KBM-7 (cell line): ENCODE measurements around the gene KCNAB1.
"Not testable (repeated sequence)": the region's sequence is repeated elsewhere in the genome, so short reads cannot be mapped to it uniquely, and the experiment has no call there.

ENCODE experiments used
- DNase-seq: peaks from one replicate; pipeline ENCODE4 v3.0.0-alpha.2; 2015
- in situ Hi-C: fragments of 300-500 bp; cut with MboI; formaldehyde crosslinking; loops from 2 replicates; pipeline ENCODE4 v1.14.3; 2020; ENCODE audit warnings: low sequenced_read_pairs, low pct_unique_long_range_greater_than_20kb, mixed read lengths

The KCNAB1 gene

GRCh38 chr3:156120528-156121251 lies at the start of gene KCNAB1:
Gene KCNAB1 (plus strand): TSS chr3:156120578.
- DNase-seq = no peak
- in situ Hi-C loops = no loop called here

DNA sequence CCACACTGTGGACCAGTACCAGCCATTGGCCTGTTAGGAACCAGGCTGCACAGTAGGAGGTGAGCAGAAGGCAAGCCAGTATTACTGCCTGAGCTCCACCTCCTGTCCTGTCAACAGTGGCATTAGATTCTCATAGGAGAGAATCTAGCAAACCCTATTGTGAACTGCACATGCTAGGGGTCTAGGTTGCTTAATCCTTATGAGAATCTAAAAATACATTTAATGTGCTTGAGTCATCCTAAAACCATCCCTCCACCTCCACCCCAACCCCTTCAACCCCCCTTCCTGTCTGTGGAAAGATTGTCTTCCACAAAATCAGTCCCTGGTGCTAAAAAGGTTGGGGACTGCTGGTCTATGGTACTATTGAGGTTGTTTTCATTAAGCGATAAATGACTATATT lies 49.3 kb upstream of the KCNAB1 start:
- in situ Hi-C loops = no loop called here
- DNase-seq = no peak

GRCh38 chr3:156072950-156073657 lies 47.3 kb upstream of the KCNAB1 start:
- in situ Hi-C loops, DNase-seq: not testable (repeated sequence)

- DNase-seq = no peak
- in situ Hi-C loops = no loop called here
These were observed 30.3 kb upstream of the KCNAB1 start for GRCh38 chr3:156090126-156090525.

GRCh38 chr3:156093964-156094363 lies 26.4 kb upstream of the KCNAB1 start:
- in situ Hi-C loops = no loop called here
- no peak for DNase-seq

DNA sequence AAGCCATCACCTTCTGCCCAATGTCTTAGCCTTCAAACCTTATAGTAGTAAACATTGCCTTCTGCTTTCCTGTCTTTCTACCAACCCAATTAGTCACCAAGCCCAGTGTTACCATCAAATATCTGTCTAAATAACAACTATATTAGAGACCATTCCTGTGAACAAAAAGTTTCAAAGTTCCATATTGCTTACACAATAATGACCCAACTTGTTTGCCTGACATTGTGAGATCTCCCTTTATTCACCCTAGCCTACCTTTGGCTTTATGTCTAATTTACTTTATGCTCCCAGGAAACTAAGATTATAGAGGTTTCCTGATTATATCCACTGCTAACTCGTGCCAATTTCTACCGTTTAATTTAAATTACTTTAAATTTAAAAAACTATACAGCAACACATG lies 26.0 kb upstream of the KCNAB1 start:
- in situ Hi-C loops = no loop called here

GRCh38 chr3:156095652-156096051 lies 24.7 kb upstream of the KCNAB1 start:
- in situ Hi-C loops, DNase-seq: not testable (repeated sequence)

More for the DNA sequence above, 26.0 kb upstream of the KCNAB1 start:
- no peak for DNase-seq

- in situ Hi-C loops = no loop called here
These were observed 21.8 kb upstream of the KCNAB1 start for GRCh38 chr3:156098437-156099035.

DNA sequence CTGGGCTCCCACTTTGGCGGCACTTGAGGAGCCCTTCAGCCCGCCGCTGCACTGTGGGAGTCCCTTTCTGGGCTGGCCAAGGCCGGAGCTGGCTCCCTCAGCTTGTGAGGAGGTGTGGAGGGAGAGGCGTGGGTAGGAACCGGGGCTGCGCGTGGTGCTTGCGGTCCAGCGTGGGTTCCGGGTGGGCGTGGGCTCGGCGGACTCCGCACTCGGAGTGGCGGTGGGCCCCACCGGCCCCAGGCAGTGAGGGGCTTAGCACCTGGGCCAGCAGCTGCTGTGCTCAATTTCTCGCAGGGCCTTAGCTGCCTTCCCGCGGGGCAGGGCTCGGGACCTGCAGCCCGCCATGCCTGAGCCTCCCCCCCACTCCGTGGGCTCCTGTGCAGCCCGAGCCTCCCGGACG lies 21.0 kb upstream of the KCNAB1 start:
- DNase-seq, in situ Hi-C loops: not testable (repeated sequence)

More at GRCh38 chr3:156098437-156099035, 21.8 kb upstream of the KCNAB1 start:
- no peak for DNase-seq

GRCh38 chr3:156099984-156100383 lies 20.4 kb upstream of the KCNAB1 start:
- in situ Hi-C loops, DNase-seq: not testable (repeated sequence)

DNA sequence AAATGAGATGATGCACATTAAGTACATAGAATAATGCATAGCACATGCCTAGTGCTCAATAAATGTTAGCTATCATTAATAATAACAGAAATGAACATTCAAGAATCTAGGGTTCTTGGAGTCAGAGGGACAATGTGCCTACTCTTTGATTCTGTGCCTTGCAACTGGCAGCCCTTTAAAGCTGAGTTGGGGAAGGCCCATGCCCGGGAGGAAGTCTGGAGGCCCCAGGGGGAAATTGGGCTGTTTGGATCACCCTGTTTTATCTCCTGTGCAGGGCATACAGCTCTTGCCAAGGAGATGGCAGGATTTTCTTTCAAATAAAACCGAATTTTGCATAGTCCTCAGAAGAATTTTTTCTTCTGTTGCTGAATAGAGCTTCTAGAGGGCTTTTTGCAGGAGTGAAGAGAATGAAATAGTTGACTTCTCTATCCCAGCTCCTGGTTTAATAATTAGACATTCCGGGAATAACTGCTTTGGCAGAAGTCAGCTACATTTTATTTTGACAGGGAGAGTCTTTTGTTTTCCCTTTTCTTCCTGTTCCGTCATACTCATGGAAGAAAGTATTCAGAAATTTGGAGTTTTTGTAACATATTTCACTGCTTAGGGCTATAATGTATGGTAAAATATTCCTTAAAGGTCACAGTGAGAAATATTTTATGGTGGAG lies 18.0 kb upstream of the KCNAB1 start:
- no peak for DNase-seq

DNA sequence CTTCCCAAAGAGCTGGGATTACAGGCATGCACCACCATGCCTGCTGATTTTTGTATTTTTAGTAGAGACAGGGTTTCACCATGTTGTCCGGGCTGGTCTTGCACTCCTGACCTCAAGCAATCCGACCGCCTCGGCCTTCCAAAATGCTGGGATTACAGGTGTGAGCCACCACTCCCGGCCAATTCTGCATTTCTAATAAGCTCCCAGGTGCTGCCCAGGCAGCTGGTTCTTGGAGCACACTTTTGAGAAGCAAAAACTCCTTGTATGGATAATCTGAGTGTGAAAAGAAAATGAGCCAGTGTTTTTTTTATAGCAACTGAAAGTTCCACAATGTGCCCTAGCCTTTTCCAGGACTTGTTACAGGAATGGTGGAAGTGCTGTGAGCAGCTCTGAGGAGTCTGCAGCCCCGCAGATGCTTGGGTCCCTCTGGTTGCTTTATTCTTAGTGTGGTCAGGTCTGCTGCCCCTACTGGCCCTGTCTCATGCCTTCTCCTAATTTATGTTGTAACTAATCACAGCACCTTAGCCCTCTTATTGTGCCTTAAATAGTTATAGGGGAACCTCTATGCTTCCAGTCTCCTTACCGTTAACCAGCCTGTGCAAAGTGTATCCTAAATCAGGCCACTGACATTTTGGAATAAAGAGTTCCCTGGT lies 13.5 kb upstream of the KCNAB1 start:
- in situ Hi-C loops = no loop called here
- no peak for DNase-seq

More for the DNA sequence above, 18.0 kb upstream of the KCNAB1 start:
- in situ Hi-C loops = no loop called here

DNA sequence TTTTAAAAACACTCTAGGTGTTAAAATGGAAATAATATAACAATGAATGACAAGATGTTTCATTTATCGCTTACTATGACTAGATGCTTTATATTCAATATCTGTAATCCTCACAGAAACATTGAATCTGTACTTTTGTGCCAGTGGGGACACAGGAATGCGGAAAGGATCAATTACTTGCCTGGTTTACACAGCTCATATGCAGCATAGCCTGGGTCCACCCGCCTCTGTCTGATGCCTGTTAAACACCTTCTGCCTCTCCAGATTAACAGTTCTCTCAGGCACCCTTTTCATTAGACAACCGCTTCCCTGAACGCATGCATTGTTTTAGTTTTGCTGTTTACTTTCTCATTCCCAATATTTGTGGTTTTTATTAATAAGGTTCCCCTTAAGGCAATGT lies 12.9 kb upstream of the KCNAB1 start:
- no peak for DNase-seq
- in situ Hi-C loops = no loop called here

DNA sequence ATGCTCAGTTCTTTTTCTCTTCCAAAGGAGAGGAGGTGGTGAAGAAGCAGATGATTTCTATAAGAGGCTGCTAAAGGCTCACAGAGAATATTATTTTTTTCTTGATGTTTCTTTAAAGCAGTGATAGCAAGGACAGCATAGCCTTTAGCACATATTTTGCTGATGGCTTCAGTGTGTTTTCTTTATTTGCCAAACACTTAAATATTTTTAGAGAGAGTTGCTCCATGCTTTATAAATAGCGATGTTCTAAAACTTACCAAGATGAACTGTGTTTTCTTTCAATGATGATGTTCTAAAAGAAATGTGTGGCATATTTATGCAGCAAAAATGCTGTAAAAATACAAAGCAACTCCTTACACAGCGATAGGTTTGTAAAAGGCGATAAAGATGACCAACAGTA lies 11.8 kb upstream of the KCNAB1 start:
- no peak for DNase-seq
- in situ Hi-C loops = no loop called here

DNA sequence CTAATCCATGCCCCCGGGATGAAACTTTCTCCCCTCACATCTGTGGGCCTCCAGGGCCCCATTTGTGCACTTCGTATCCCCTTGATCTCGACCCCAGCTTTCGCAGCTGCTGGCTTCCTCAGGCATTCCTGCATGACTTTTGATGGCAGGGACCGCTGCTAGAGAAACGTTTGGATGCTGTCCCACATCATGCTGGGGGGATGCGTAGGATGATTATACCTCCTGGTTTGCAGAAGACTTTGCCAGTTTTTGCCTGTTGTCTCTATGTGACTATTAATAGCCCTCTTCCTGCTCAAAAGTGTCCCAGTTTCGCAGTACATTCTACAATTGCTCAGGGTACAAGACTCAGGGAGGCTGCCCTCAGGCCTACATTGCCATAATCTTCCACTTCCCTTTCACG lies 10.4 kb upstream of the KCNAB1 start:
- in situ Hi-C loops = no loop called here
- DNase-seq = no peak

DNA sequence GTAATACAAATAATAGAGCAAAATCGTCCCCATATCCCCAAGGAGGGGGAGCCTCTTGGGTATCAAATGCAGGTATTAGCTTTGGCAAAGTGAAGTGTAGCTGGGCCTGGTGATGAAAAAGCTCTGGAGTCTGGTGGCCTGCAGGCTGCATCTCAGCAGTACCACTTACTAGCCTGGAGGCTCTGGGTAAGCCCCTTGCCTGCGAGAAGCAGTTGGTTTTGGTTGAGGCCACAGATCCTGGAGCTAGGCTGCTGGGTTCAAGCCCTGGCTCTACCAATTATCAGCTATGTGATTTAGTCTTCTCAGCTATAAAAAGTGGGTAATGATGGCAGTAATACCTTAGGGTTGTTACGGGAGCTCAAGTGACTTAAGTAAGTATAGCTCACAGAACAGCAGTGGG lies 6.1 kb downstream of the KCNAB1 start:
- in situ Hi-C loops = loop anchor here (25.0 kb wide), 1 partner anchor 536 kb away; the partner anchor contains the start of gene TIPARP
- DNase-seq = no peak

GRCh38 chr3:156131241-156131640 lies 10.9 kb downstream of the KCNAB1 start:
- in situ Hi-C loops = loop anchor here (25.0 kb wide), 1 partner anchor 531 kb away; the partner anchor contains the start of gene TIPARP

DNA sequence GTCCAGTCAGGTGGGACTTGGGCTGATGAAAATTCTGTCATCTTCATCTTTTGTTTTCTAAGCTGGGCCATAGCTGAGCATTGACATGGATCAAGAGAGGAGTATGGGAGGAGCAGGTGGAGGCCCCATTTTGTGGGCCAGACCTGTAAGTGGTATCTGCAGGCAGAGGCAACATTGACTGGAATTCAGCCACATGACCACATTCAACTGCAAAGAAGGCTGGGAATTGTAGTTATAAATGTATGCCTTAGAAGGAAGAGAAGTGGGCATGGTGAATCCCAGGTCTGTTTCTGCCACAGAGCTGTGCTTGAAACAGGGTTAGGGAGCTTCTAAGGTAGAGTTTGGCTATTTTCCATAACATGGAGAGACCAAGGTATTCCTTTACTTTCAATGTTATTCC lies 11.4 kb downstream of the KCNAB1 start:
- DNase-seq = no peak
- in situ Hi-C loops = loop anchor here (25.0 kb wide), 1 partner anchor 531 kb away; the partner anchor contains the start of gene TIPARP

More at GRCh38 chr3:156131241-156131640, 10.9 kb downstream of the KCNAB1 start:
- DNase-seq = no peak

GRCh38 chr3:156132313-156132712 lies 11.9 kb downstream of the KCNAB1 start:
- DNase-seq = no peak
- in situ Hi-C loops = loop anchor here (25.0 kb wide), 1 partner anchor 530 kb away; the partner anchor contains the start of gene TIPARP
